ENCODE results near the gene MRPL4. TPM values are rescaled to one million over a fixed set of nuclear protein-coding genes. Genes with fewer than 3 reads are reported as not detected.

MRPL4 gene
- total RNA-seq, 2 donors from 2014 or later = 66.0 to 69.2 TPM

- peak; percentile 41 for TF ChIP-seq CTCF (conservative IDR thresholded peaks at IDR 0.05)
- H3K27ac ChIP-seq (ENCODE audit: low read depth, low read length) = no peak within 1 kb of the TSS
- peaks cover 37% of the 10 kb centered on the region for H3K27me3 ChIP-seq (ENCODE audit: control insufficient read depth, insufficient read depth, low read length, poor library complexity, severe bottlenecking)
- H3K4me1 Mint-ChIP-seq = no peaks in the 10 kb centered on the region
- H3K9ac ChIP-seq (ENCODE audit: extremely low read depth, low read length, poor library complexity, severe bottlenecking) = no peak within 1 kb of the TSS
- H3K36me3 ChIP-seq (ENCODE audit: control insufficient read depth, insufficient read depth, low read length) = no peaks in the 10 kb centered on the region
- no peaks in the 10 kb centered on the region for H3K36me3 Mint-ChIP-seq (ENCODE audit: low read depth)
- H3K9me3 Mint-ChIP-seq = no peaks in the 10 kb centered on the region
- H3K4me3 Mint-ChIP-seq = peak within 1 kb of the TSS; percentile 42
- no peaks in the 10 kb centered on the region for H3K9me3 ChIP-seq (ENCODE audit: control insufficient read depth, low read length)
- H3K4me1 ChIP-seq (ENCODE audit: control insufficient read depth, insufficient read depth, low read length) = no peaks in the 10 kb centered on the region
- 8 to 12% methylated on average over 48 to 51 of the region's 51 CpGs for WGBS, 2 experiments (ENCODE audit: insufficient coverage in 1 of 2, insufficient read length in 1 of 2)
- H3K27ac Mint-ChIP-seq = no peak within 1 kb of the TSS
- H3K4me3 ChIP-seq (ENCODE audit: low read length) = peak within 1 kb of the TSS; percentile 72
- DNase-seq = peak; percentile 90
- H3K27me3 Mint-ChIP-seq (ENCODE audit: insufficient read depth) = peaks cover 62% of the 10 kb centered on the region
These were observed 18.8 kb downstream of the MRPL4 start, which contains the start of gene ICAM1 for GRCh38 chr19:10270616-10271394. ICAM1 (plus strand) TSS chr19:10271120; CDS start chr19:10271160, 40 bp downstream.

GRCh38 chr19:10271543-10272086 lies 19.6 kb downstream of the MRPL4 start:
- Mint-ChIP-seq H3K4me3 (peak overlapping the region; percentile 42), H3K36me3 (ENCODE audit: low read depth) (no peaks in the 10 kb centered on the region), H3K27me3 (ENCODE audit: insufficient read depth) (peaks cover 60% of the 10 kb centered on the region), H3K9me3 (no peaks in the 10 kb centered on the region), H3K4me1 (no peaks in the 10 kb centered on the region), H3K27ac (no peak overlapping the region)
- no peak overlapping the region for H3K4me3 ChIP-seq (ENCODE audit: low read length)
- H3K9me3 ChIP-seq (ENCODE audit: control insufficient read depth, low read length) = no peaks in the 10 kb centered on the region
- H3K4me1 ChIP-seq (ENCODE audit: control insufficient read depth, insufficient read depth, low read length) = no peaks in the 10 kb centered on the region
- DNase-seq = no peak
- H3K27ac ChIP-seq (ENCODE audit: low read depth, low read length) = no peak overlapping the region
- peaks cover 37% of the 10 kb centered on the region for H3K27me3 ChIP-seq (ENCODE audit: control insufficient read depth, insufficient read depth, low read length, poor library complexity, severe bottlenecking)
- WGBS, 2 experiments (ENCODE audit: insufficient coverage in 1 of 2, insufficient read length in 1 of 2) = 79 to 83% methylated on average over 10 to 12 of the region's 12 CpGs
- no peak for TF ChIP-seq CTCF (conservative IDR thresholded peaks at IDR 0.05)
- H3K9ac ChIP-seq (ENCODE audit: extremely low read depth, low read length, poor library complexity, severe bottlenecking) = no peak overlapping the region
- H3K36me3 ChIP-seq (ENCODE audit: control insufficient read depth, insufficient read depth, low read length) = no peaks in the 10 kb centered on the region

GRCh38 chr19:10274589-10274988 lies 22.6 kb downstream of the MRPL4 start:
- H3K9me3 Mint-ChIP-seq = no peaks in the 10 kb centered on the region
- Histone ChIP-seq H3K9ac (ENCODE audit: extremely low read depth, low read length, poor library complexity, severe bottlenecking) (no peak overlapping the region), H3K27ac (ENCODE audit: low read depth, low read length) (no peak overlapping the region), H3K4me1 (ENCODE audit: control insufficient read depth, insufficient read depth, low read length) (no peaks in the 10 kb centered on the region), H3K4me3 (ENCODE audit: low read length) (no peak overlapping the region), H3K27me3 (ENCODE audit: control insufficient read depth, insufficient read depth, low read length, poor library complexity, severe bottlenecking) (peaks cover 35% of the 10 kb centered on the region), H3K36me3 (ENCODE audit: control insufficient read depth, insufficient read depth, low read length) (no peaks in the 10 kb centered on the region), H3K9me3 (ENCODE audit: control insufficient read depth, low read length) (no peaks in the 10 kb centered on the region)
- 91 to 95% methylated on average over 8 to 10 of the region's 10 CpGs for WGBS, 2 experiments (ENCODE audit: insufficient coverage in 1 of 2, insufficient read length in 1 of 2)
- TF ChIP-seq CTCF (conservative IDR thresholded peaks at IDR 0.05) = no peak
- no peaks in the 10 kb centered on the region for H3K36me3 Mint-ChIP-seq (ENCODE audit: low read depth)
- DNase-seq = no peak
- H3K4me1 Mint-ChIP-seq = no peaks in the 10 kb centered on the region
- no peak overlapping the region for H3K27ac Mint-ChIP-seq
- peaks cover 49% of the 10 kb centered on the region for H3K27me3 Mint-ChIP-seq (ENCODE audit: insufficient read depth)
- no peak overlapping the region for H3K4me3 Mint-ChIP-seq

Measured in endodermal cell (in vitro differentiated cells).